GM06990 (cell line): Measurements from ENCODE around the gene ANAPC10.

ENCODE experiments used
- DNase-seq: peaks from one replicate; pipeline ENCODE4 v3.0.0-alpha.2; 2011; ENCODE audit not compliant: insufficient read length; ENCODE audit errors: extremely low read depth
- H3K27me3 ChIP-seq: replicated peaks from 2 replicates; pipeline ENCODE4 v1.6.0; 2011; ENCODE audit warnings: low read length; ENCODE audit not compliant: control insufficient read depth, insufficient read depth
- H3K36me3 ChIP-seq: 2 replicates; pipeline ENCODE4 v1.5.1; 2011; ENCODE audit warnings: low read length; ENCODE audit not compliant: control insufficient read depth, insufficient read depth
- H3K4me3 ChIP-seq: replicated peaks from 2 replicates; pipeline ENCODE4 v1.5.1; 2011; ENCODE audit warnings: low read depth, mild to moderate bottlenecking, control low read depth, low read length
- CTCF ChIP-seq: IDR thresholded peaks from 2 replicates; pipeline ENCODE4 v1.5.1; 2011; ENCODE audit warnings: low read length, control low read depth, mild to moderate bottlenecking, inconsistent platforms; ENCODE audit not compliant: insufficient read depth, poor library complexity, severe bottlenecking

Gene ANAPC10

DNA sequence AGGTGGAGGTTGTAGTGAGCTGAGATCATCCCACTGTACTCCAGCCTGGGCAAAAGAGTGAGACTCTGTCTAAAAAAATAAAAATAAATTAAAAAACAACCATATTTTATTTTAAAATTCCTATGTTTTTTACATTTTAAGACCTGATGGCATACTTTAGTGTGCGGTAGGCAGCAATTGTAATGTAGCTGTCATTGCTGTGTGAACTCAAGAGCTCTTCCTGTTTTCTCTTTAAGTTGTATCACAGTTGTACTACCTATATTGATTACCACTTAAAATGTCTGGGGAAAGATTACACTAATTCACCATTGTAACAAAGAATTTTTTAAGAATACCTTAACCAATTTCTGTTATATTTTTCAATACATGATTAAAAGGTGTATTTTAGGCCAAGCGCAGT lies 27.4 kb upstream of the ANAPC10 start:
- Histone ChIP-seq H3K4me3 (no peak overlapping the region; the same call in 1 of the 2 replicates), H3K36me3 (peaks cover 2% of the 10 kb centered on the region), H3K27me3 (no peaks in the 10 kb centered on the region)
- no peak for DNase-seq
- TF ChIP-seq CTCF: no peak

DNA sequence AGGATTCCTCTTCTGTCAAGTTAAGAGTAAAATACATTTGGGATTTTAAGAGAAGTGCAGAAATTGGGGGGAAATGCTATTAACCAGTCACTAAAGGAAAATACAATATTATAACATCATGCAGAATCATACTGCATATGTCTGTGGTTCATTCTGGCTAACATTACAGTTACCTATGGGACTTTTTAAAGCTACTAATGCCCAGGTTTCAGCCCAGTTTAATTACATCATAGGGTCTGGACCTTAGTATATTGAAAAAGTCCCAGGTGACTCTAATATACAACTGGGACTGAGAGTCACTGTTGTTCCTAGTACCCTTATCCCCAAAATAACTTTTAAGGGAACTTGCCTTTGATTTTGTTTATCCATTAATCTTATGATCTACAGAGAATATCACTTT lies 10.1 kb upstream of the ANAPC10 start:
- TF ChIP-seq CTCF: no peak
- no peak overlapping the region for H3K4me3 ChIP-seq
- H3K27me3 ChIP-seq: no peaks in the 10 kb centered on the region
- DNase-seq: no peak
- peaks cover 2% of the 10 kb centered on the region for H3K36me3 ChIP-seq

DNA sequence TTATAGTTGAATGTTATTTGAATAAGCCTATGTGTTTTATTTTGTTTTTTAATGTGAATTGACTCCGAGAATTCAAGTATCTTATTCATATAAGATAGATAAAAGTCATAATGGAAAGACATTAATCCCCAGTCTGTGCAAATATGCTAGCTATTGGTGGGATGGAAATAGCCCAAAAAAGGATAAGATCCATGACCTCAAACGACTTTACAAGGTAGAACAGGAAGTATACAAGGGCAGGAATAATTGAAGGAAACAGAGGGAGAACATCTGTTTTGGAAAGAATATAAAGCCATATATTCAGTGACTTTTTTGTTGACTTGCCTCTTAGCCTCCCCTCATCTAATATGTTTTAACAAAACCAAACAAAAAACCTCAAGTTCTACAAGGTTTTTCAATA lies 9.1 kb upstream of the ANAPC10 start:
- Histone ChIP-seq H3K27me3 (no peaks in the 10 kb centered on the region), H3K36me3 (peaks cover 2% of the 10 kb centered on the region), H3K4me3 (no peak overlapping the region)
- no peak for DNase-seq
- no peak for TF ChIP-seq CTCF

- no peak for DNase-seq
- Histone ChIP-seq H3K4me3 (no peak overlapping the region), H3K27me3 (no peaks in the 10 kb centered on the region), H3K36me3 (no peaks in the 10 kb centered on the region; the same call in none of the 2 replicates)
- TF ChIP-seq CTCF: no peak
These were observed 5.5 kb upstream of the ANAPC10 start for GRCh38 chr4:145103496-145103895.

GRCh38 chr4:145102619-145103018 lies 4.6 kb upstream of the ANAPC10 start:
- H3K36me3 ChIP-seq: no peaks in the 10 kb centered on the region; the same call in 1 of the 2 replicates
- DNase-seq: no peak
- H3K27me3 ChIP-seq: no peaks in the 10 kb centered on the region
- no peak overlapping the region for H3K4me3 ChIP-seq
- TF ChIP-seq CTCF: no peak

GRCh38 chr4:145101091-145101490 lies 3.1 kb upstream of the ANAPC10 start:
- no peak for TF ChIP-seq CTCF

More at GRCh38 chr4:145101091-145101490, 3.1 kb upstream of the ANAPC10 start:
- Histone ChIP-seq H3K4me3 (no peak overlapping the region), H3K27me3 (no peaks in the 10 kb centered on the region), H3K36me3 (no peaks in the 10 kb centered on the region)
- no peak for DNase-seq
